ENCODE results near the gene KRT77.

- TF ChIP-seq CTCF (IDR thresholded peaks at IDR 0.05), result no peak
- TF ChIP-seq POLR2AphosphoS5 (IDR thresholded peaks at IDR 0.05; ENCODE audit: insufficient read depth in 1 of 2, low read depth in 1 of 2), result no peak
These were observed 41.3 kb upstream of the KRT77 start for GRCh38 chr12:52744493-52745156.

Measured in vagina (tissue), 2 donors.